ENCODE results near the gene KREMEN2. TPM values are rescaled to one million over a fixed set of nuclear protein-coding genes. Genes with fewer than 3 reads are reported as not detected.

The KREMEN2 gene
- total and polyA plus RNA-seq, 2 of the 13 experiments (the other 11 are each of a cell fraction or from before 2014, with no cell fraction given): 0.48 to 1.2 TPM

DNA sequence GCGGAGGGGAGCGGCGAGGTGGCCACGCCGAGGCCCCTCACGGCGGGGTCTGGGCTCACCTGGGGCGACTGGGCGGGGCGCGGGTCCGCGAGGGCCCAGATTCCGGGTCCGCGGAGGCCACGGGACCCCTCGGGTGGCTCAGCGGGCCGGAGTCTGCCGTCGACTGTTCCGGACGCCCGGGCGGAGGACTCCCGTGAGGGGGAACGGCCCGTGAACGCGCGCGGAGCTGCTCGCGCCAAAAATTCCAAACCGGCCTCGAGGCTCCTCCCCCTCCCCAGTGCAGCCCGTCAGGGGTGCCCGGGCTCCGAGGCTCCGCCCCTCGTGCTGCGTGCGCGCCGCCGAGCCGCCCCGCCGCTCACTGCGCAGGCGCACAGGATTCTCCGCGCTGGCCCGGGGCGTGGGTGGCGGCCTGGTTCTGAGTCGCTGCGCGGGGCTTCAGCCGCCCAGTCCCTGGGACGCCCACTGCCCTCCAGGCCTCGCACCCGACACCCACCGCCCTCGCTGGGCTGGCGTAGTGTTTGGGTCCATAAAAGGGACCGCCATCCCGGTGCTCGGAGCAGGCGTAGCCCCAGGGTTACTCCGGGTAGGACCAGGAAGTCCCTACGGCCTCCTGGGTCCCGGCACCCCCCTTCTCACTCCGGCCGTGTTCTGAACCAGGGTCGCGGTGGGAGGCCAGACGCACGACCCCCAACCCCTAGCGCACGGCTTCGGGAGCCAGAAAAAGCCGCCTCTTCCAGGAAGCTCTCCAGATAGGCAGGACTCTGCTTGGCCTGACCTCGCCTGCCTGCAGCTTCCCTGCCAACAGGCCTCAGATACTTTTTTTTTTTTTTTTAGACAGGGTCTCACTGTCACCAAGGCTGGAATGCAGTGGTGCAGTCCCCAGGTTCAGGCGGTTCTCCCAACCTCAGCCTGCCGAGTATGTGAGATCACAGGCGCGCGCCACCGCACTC, 16.4 kb downstream of the KREMEN2 start, which contains the start of gene PKMYT1 (continued):
- TF ChIP-seq, protein P1, sequence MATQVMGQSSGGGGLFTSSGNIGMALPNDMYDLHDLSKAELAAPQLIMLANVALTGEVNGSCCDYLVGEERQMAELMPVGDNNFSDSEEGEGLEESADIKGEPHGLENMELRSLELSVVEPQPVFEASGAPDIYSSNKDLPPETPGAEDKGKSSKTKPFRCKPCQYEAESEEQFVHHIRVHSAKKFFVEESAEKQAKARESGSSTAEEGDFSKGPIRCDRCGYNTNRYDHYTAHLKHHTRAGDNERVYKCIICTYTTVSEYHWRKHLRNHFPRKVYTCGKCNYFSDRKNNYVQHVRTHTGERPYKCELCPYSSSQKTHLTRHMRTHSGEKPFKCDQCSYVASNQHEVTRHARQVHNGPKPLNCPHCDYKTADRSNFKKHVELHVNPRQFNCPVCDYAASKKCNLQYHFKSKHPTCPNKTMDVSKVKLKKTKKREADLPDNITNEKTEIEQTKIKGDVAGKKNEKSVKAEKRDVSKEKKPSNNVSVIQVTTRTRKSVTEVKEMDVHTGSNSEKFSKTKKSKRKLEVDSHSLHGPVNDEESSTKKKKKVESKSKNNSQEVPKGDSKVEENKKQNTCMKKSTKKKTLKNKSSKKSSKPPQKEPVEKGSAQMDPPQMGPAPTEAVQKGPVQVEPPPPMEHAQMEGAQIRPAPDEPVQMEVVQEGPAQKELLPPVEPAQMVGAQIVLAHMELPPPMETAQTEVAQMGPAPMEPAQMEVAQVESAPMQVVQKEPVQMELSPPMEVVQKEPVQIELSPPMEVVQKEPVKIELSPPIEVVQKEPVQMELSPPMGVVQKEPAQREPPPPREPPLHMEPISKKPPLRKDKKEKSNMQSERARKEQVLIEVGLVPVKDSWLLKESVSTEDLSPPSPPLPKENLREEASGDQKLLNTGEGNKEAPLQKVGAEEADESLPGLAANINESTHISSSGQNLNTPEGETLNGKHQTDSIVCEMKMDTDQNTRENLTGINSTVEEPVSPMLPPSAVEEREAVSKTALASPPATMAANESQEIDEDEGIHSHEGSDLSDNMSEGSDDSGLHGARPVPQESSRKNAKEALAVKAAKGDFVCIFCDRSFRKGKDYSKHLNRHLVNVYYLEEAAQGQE (IDR thresholded peaks at IDR 0.05; ENCODE audit: borderline replicate concordance in 1 of 2, low read depth in 1 of 2, low read length in 2 of 2): no peak
- TF ChIP-seq ZNF446 (CRISPR knock-in tag; IDR thresholded peaks at IDR 0.05): no peak; the same call in 1 of the 2 replicates
- no peak; the same call in 1 of the 2 replicates for TF ChIP-seq ZNF703 (CRISPR knock-in tag; IDR thresholded peaks at IDR 0.05; ENCODE audit: borderline replicate concordance)
- 0 out of 2 replicates have a peak, but pooled peaks have one; percentile 65 for TF ChIP-seq ZNF674 (CRISPR knock-in tag; IDR thresholded peaks at IDR 0.05; ENCODE audit: low read depth)
- TF ChIP-seq MLLT10 (CRISPR knock-in tag; IDR thresholded peaks at IDR 0.05): no peak
- TF ChIP-seq IKZF4 (CRISPR knock-in tag; IDR thresholded peaks at IDR 0.05; ENCODE audit: borderline replicate concordance, low read depth, not compliant biosample characterization): peak; percentile 67
- TF ChIP-seq JUN (CRISPR knock-in tag; IDR thresholded peaks at IDR 0.05): no peak
- TF ChIP-seq, protein P2, sequence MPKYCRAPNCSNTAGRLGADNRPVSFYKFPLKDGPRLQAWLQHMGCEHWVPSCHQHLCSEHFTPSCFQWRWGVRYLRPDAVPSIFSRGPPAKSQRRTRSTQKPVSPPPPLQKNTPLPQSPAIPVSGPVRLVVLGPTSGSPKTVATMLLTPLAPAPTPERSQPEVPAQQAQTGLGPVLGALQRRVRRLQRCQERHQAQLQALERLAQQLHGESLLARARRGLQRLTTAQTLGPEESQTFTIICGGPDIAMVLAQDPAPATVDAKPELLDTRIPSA (CRISPR knock-in tag; IDR thresholded peaks at IDR 0.05; ENCODE audit: borderline replicate concordance): no peak
- TF ChIP-seq ZNF75D (CRISPR knock-in tag; IDR thresholded peaks at IDR 0.05; ENCODE audit: borderline replicate concordance): 0 out of 2 replicates have a peak, but pooled peaks have one; percentile 45
- peak; percentile 35; the same call in 1 of the 2 replicates for TF ChIP-seq ZNF335 (CRISPR knock-in tag; IDR thresholded peaks at IDR 0.05)
- TF ChIP-seq RELA (CRISPR knock-in tag; IDR thresholded peaks at IDR 0.05): no peak
- TF ChIP-seq ZNF180 (CRISPR knock-in tag; IDR thresholded peaks at IDR 0.05; ENCODE audit: borderline replicate concordance, low read depth): no peak
- TF ChIP-seq ZNF780A (CRISPR knock-in tag; IDR thresholded peaks at IDR 0.05): no peak
- TF ChIP-seq, protein P3, sequence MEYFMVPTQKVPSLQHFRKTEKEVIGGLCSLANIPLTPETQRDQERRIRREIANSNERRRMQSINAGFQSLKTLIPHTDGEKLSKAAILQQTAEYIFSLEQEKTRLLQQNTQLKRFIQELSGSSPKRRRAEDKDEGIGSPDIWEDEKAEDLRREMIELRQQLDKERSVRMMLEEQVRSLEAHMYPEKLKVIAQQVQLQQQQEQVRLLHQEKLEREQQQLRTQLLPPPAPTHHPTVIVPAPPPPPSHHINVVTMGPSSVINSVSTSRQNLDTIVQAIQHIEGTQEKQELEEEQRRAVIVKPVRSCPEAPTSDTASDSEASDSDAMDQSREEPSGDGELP (IDR thresholded peaks at IDR 0.05; ENCODE audit: borderline replicate concordance, low read depth): 0 out of 2 replicates have a peak, but pooled peaks have one; percentile 24
- 0 out of 2 replicates have a peak, but pooled peaks have one; percentile 83 for TF ChIP-seq ZSCAN30 (CRISPR knock-in tag; IDR thresholded peaks at IDR 0.05)
- no peak for TF ChIP-seq FOXA3 (CRISPR knock-in tag; IDR thresholded peaks at IDR 0.05)

All from HepG2 (cell line).